GM18517 (cell line): ENCODE measurements around the gene ADA.
"Not testable (repeated sequence)": the region's sequence is repeated elsewhere in the genome, so short reads cannot be mapped to it uniquely, and the experiment has no call there.

ENCODE experiments used
- ATAC-seq: cut with Tn5 transposase; IDR thresholded peaks from one replicate; pipeline ENCODE4 v1.9.1; 2021; ENCODE audit warnings: mild to moderate bottlenecking, moderate library complexity; ENCODE audit not compliant: unreplicated experiment

The ADA gene

DNA sequence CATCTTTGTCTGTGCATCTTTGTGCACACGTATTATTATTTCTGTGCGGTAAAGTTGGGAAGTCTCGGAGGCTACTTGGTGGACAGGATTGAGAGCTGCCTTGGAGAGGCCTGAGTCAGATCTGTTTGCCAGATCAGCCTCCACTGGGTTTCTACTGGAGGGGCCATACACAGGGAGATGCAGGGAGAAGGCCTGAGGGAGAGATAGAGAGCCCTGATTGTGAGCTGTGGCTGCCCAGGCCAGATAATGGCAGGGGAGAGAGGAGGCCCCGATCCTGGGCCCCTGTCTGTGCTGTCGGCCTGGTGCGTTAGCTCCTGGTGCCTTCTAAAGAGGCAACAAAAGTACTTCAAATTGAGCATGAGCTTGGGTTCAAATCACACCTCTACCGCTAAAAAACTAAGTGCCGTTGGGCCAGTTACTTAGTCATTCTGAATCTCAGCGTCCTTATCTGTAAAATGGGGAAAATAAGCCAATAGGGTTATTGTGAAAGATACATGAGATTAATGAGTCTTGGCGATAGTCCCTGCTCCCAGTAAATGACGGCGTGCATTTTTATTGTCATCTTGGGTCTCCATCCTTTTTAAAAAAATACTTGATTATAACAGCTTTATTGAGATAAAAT, 27.6 kb upstream of the ADA start:
- ATAC-seq: no peak

DNA sequence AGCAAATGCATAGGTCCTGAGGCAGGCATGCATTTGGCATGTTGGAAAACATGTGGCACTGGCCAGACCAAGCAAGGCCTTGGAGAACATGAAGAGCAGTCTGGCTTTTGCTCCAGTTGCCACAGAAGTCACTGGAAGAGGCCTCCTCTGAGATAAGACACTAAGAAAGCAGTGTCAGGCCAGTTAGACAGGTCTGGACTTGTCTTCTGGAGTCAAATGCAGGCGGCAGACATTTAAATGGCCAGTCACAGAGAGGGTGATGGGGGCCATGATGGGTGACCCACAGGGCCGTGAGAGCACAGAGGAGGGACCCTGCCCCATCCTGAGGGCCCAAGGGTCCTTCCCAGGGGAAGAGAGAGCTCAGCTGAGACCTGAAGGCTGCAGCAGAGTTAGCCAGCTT, 26.7 kb upstream of the ADA start:
- ATAC-seq: no peak

DNA sequence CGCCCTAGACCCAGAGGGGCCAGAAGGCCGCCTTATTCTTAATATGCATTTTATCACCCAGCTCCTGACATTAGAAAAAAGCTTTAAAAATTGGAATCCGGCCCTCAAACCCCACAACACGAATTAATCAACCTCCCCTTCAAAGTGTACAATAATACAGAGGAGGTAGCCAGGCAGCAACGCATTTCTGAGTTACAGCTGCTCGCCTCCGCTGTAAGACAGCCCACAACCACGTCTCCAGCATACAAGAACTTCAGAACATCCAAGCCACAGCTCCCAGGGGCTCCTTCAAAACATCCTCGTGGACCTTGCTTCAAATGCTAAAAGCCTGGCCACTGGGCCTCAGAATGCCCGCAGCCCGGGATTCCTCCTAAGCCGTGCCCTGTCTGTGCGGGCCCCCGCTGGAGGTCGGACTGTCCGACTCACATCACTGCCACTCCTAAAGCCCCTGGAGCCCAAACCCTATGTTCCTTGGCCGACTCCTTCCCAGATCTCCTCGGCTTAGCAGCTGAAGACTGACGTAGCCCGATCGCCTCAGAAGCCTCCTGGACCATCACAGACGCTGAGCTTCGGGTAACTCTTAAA, 20.9 kb upstream of the ADA start:
- ATAC-seq: not testable (repeated sequence)

DNA sequence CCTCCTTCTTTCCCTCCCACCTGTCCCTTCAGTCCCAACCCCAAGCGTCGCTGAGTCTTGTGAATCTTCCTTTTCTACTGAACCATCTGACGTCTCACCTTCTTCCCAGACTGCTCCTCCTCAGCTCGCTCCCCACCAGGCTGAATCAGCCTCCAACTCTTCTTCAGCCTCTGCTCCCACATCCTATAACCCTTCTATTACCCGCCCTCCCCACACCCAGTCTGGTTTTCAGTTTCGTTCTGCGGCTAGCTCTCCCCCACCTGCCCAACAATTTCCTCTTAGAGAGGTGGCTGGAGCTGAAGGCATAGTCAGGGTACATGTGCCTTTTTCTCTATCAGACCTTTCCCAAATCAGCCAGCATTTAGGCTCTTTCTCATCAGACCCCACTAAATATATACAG, 20.0 kb upstream of the ADA start:
- ATAC-seq: not testable (repeated sequence)

DNA sequence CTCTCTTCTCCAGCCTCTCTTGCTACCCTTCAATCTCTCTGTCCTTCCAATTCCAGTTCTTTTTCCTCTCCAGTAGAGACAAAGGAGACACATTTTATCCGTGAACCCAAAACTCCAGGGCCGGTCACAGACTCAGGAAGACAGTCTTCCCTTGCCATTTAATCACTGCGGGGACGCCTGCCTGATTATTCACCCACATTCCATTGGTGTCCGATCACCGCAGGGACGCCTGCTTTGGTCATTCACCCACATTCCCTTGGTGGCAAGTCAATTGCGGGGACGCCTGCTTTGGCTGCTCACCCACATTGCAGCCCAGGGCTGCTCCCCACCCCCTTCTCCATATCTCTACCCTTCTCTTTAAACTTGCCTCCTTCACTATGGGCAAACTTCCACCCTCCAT, 19.4 kb upstream of the ADA start:
- ATAC-seq: not testable (repeated sequence)

DNA sequence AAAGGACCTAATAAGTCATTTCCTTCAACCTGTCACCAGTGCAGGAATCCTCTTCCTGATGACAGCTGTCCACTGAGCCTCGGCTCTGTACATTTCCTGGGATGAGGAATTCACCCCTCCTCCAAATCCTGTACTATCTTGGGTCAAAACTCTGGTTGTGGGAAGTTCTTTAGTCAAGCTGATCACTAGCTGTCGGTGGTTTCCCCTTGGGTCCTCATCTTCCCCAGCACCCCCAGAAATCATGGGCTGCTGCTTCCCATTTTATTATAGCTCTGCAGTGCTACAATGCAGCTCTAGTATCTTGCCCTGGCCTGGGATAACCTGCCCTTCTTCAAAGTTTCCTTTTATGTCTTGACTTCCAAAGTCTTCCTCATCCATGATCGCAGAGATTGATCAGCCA, 14.6 kb upstream of the ADA start:
- no peak for ATAC-seq

DNA sequence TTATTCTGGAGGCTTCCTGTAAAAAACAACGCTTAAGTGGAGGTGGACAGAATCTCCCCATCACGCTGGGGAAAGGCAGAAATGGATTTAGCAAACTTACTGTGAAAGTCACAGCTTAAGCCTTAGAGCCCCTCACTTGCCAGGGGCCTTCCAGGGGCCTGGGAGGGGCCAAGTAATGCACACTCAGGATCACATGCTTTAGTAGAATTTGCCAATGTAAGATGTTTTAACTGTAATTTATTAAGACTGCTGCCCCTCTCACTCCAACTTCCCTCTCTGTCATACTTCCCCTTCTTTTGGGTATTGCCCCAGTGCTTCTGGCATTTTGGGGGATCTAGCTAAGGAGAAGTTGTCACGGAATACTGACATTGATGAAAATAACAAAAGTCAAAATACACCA, 12.6 kb upstream of the ADA start:
- no peak for ATAC-seq

DNA sequence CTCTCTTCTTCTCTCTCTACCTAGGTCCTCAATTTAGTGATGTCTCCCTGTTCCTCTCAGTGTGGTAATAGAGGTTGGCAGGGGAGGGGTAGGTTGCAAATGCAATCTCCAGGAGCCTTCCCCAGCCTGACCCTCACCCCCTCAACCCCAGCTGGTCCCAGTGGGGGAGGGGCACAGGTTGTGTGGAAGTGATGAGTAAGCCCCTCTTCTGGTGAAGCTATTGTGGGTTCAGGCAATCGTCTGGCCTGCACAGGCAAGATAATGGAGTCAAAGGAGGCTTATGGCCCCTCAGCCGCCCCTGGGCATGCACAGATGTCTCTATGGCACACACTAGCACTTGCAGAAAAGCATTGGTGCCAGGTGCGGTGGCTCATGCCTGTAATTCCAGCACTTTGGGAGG, 10.8 kb upstream of the ADA start:
- no peak for ATAC-seq

DNA sequence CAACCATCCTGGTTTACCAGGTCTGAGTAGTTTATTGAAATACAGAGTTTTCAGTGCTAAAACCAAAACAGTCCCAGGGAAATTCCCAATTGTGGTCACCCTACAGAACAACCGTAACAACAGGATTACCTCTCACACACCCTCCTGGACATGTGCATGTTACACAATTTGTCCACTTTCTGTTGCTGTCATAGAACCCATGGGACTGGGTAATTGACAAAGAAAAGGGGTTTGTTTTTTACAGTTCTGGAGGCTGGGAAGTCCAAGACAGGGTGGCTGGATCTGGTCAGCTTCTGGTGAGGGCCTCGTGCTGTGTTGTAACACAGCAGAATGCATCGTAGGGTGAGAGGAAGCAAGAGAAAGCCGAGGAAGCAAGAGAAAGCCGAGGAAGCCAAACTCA, 9.1 kb upstream of the ADA start:
- ATAC-seq: no peak

DNA sequence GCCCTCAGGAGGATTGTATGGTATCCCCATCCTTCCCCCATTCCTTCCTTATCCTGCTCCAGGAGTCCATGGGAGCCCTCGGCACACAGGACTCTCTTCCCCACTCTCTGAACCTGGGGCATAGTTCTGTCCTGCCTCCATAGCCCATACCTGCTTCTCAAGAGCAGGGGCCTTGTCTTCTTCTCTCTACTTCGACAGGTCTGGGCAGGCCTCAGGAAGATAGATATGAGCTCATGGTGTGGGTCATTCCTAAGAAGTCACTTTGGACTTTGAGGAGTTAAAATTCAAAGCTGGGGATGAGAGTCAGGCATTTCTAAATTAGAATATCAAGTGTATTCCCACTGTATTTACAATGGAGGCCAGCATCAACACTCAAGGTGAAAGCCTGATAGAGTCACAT, 8.4 kb upstream of the ADA start:
- no peak for ATAC-seq

DNA sequence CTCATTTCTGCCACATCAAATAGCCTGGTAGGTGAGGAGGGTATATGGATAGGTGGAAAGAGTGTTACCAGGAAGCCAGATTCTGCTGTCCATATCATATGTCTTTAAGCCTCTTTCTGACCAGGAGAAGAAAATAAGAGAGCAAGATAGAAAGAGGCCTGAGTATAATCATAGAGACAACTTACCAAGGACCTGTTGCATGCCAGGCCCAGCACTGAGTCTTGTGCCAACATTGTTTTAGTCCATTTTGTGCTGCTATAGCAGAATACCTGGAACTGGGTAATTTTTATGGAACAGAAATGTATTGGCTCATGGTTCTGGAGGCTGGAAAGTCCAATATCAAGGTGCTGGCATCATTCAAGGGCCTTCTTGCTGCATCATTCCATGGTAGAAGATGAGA, 7.3 kb upstream of the ADA start:
- no peak for ATAC-seq

DNA sequence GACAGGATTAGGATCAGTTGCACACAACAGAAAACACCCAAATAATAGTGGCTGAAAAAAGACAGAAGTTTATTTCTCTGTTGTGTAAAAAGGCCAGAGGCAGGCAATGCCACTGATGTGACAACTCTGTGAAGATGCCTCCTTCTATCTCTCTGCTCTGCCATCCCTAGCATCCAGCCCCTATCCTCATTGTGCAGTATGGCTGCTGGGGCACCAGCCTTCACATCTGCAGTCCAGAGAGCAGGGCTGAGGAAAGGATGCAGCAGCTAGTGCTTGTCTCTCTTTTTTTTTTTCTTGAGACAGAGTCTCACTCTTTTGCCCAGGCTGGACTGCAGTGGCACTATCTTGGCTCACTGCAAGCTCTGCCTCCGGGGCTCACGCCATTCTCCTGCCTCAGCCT, 6.4 kb upstream of the ADA start:
- no peak for ATAC-seq

DNA sequence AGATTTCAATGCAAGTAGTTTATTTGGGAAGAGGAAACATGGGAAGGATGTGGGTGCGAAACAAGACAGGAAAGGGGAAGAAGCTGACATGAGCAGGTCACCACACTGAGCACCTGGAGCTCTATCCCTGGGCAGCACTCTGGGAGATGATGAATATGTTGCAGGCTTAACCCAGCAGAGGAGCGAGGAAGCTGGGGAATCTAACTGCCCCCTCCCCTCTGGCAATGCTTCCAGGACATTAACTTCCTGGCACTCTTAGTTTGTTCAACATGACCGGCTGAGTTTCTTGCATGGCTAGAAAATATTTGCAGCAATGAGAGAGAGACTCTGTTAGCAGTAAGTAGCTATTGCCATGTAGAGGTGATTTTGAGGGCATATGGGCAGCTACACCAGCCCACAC, 4.9 kb upstream of the ADA start:
- no peak for ATAC-seq

DNA sequence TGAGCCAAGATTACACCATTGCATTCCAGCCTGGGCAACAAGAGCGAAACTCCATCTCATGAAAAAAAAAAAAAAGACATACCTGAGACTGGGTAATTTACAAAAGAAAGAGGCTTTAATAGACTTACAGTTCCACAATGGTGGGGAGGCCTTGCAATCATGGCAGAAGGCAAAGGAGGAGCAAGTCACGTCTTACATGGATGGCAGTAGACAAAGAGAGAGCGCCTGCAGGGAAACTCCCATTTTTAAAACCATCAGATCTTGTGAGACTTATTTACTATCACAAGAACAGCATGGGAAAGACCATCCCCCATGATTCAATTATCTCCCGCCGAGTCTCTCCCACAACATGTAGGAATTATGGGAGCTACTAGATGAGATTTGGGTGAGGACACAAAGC, 2.7 kb upstream of the ADA start:
- ATAC-seq: not testable (repeated sequence)

DNA sequence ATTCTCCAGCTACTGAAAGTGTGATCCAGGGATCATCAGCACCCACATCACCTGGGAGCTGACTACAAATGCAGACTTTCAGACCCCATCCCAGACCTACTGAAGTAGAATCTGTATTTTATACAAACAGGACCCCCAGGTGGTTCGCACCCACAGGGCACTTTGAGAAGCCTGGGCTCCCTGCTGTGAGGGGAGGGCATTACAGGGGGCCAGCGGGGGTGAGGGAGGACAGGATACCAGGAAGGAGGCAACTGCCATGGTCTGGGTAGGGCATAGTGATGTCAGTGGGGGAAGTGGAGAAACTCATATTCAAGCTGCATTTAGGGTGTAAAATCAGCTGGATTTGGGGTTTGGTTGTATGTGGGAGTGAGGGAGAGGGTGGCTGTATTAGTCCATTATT, 2.0 kb upstream of the ADA start:
- ATAC-seq: no peak

DNA sequence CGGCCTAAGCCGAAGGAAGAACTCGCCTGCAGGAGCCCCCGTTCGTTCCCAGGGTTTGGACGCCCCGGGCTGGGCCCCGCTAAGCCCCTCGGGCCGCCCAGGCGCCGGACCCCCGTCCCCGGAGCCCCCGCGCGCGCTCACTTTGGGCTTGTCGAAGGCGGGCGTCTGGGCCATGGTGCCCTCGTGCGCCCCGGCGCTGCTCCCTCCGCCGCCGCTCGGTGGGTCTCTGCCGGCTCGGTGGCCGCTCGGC, 140 bp downstream of the ADA start:
- ATAC-seq: no peak

DNA sequence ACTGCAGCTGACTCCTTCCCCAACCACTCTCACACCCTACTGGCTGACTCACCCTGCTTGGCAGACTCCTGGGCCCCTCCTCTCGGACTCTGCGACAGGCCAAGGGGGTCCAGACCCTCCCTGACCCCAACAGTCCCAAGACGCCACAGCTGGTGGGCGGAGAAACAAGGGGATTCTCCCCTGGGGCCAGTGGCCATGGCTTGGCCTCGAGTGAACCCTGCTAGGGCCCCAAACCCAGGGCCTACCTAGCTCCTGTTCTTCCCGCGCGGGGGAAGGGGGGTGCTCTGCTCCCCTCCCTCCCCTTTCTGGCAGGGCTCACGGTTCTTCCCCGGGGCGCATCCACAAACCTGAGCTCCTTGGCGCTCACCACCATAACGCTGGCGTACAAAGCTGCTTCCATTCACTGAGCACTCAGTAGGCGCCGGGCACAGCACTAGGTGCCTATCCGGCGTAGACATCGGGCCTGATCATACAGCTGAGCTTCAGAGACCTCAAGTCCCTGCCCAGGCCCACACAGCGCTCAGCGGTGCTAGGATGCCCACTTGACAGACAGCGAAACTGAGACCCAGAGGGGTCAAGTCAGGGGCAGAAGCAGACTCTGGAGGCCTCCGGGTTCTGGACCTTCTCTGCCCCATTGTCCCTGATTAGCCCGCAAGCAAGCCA, 597 bp downstream of the ADA start:
- ATAC-seq: no peak

DNA sequence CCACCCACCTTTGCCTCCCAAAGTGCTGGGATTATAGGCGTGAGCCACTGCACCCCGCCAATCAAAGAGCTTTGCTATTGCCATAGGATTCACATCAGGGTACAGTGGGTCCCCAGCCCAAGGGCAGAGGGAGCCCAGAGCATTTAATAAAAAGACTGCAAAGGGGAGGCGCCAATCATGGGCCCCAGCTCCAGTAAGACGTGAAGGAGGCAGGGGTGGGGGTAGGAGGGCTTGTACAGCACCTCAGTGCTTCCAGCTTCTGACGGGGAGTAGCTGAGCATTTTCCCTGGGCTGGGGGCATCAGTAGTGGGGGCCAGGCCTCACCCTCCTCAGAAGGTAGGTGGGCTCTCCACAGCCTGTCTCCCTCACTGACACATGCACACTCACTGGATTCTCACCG, 1.5 kb downstream of the ADA start:
- ATAC-seq: no peak

DNA sequence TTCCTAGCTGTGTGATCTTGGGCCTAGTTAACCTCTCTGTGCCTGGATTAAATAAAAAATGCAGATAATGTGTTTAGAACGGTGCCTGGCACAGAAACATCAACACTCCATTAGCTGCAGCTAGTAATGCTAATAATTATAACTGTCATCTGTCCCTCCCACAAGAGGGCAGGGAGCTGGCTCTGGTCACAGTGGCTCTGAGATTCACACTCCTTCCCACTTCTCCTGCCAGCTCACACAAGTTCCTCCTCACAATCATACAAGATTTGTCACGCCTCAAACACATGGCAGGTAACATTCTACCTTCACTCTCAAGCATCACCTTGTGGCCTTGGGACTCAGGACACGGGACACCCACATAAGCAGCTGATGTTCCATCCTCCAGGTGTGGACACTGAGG, 2.4 kb downstream of the ADA start:
- no peak for ATAC-seq

DNA sequence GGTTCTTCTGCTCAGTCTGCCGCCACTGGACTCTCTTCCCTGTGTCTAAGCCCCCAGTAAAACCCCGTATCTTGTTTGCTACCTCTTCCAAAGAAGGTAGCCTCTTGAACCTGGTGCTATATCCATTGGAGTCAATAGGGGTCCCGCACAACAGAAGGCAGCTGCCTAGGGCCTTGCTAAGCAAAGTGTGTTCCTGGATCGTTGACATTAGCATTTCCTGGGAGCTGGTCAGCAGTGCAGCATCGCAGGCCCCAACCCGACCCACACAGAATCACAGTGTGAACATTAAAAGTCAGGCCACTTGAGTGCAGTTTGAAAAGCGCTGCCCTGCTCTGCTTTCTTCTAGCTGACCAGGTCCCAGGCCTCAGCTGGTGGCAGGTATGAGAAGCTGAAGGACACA, 2.9 kb downstream of the ADA start:
- ATAC-seq: no peak

DNA sequence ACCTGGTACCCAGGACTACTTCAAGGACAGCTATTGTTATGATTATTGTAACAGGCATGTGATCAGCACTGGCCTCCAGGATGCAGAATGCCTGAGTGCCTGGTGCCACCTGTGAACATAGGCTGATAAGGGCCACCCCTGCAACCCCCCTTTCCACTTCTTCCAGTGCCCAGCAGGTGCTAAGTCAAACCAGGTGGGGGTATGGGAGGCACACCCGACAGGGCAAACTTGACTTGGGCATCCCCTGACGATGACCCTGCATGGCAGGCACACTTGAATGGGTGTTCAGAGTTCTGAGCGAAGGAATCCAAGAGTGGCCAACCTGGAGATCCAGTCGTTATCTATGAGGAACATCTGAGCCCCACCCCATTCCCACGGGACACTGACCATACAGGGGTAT, 3.4 kb downstream of the ADA start:
- no peak for ATAC-seq

DNA sequence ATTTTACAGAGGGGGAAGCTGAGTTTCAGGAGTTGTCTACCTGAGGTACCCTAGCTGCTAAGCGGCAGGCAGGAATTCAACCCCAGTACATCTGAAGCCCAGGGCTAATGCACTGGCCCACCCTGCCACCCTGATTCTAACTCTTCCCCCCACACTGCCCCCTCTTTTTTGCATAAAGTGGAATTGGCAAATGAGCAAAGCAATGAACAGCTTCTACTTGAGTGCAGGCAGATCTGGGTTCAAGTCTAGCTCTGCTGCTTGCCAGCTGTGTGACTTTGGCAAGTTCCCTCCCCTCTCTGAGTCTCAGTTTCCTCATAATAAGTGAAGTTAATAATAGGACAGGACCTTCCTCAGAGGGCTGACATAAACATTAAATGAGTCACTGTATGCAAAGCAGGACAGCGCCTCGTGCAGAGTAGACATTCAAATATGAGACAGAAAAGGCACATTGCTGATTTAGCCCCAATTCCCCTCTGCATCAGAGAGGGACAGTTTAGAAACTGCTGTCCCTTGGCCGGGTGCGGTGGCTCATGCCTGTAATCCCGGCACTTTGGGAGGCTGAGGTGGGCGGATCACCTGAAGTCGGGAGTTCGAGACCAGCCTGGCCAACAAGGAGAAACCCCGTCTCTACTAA, 4.7 kb downstream of the ADA start:
- peak; percentile 56 for ATAC-seq
